Stimulated activated CD8-positive, alpha-beta memory T cell treated with anti-CD3 and anti-CD28 coated beads, Interleukin-12 subunit alpha, Interleukin-12 subunit beta, amount 100 ng/mL, for 4 hours (primary cell): ENCODE data around the gene MECR.

Experiments used
- DNase-seq: peaks from one replicate; pipeline ENCODE4 v3.0.0-alpha.2; 2020; ENCODE audit warnings: low read depth

MECR gene, protein sequence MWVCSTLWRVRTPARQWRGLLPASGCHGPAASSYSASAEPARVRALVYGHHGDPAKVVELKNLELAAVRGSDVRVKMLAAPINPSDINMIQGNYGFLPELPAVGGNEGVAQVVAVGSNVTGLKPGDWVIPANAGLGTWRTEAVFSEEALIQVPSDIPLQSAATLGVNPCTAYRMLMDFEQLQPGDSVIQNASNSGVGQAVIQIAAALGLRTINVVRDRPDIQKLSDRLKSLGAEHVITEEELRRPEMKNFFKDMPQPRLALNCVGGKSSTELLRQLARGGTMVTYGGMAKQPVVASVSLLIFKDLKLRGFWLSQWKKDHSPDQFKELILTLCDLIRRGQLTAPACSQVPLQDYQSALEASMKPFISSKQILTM

GRCh38 chr1:29230553-29231378, at the start of gene MECR:
MECR (minus strand) TSS chr1:29230934; CDS start chr1:29230906, 28 bp downstream.
- DNase-seq = peak; percentile 93

GRCh38 chr1:29279951-29280391, 49.2 kb upstream of the MECR start:
- DNase-seq = no peak

DNA sequence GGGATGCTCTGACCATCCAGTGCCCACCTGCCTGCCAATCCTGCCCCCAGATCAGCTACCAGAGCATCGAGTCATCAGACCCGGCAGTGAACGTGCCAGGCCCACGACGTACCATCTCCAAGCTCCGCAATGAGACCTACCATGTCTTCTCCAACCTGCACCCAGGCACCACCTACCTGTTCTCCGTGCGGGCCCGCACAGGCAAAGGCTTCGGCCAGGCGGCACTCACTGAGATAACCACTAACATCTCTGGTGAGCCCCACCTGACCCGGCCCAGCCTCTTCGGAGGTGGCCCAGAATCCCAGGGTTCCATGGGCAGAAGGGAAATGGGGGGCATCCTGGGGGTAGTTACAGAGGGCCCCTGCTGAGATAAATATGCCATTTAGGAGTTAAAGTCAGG, 48.7 kb upstream of the MECR start:
- no peak for DNase-seq

GRCh38 chr1:29278124-29278523, 47.4 kb upstream of the MECR start:
- DNase-seq = no peak

DNA sequence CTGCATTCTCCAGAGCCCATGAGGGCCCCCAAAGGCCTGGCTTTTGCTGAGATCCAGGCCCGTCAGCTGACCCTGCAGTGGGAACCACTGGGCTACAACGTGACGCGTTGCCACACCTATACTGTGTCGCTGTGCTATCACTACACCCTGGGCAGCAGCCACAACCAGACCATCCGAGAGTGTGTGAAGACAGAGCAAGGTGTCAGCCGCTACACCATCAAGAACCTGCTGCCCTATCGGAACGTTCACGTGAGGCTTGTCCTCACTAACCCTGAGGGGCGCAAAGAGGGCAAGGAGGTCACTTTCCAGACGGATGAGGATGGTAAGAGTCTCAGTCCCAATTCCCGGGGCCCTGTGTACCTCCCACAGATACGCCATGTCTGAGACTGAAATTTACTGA, 44.7 kb upstream of the MECR start:
- DNase-seq = no peak

DNA sequence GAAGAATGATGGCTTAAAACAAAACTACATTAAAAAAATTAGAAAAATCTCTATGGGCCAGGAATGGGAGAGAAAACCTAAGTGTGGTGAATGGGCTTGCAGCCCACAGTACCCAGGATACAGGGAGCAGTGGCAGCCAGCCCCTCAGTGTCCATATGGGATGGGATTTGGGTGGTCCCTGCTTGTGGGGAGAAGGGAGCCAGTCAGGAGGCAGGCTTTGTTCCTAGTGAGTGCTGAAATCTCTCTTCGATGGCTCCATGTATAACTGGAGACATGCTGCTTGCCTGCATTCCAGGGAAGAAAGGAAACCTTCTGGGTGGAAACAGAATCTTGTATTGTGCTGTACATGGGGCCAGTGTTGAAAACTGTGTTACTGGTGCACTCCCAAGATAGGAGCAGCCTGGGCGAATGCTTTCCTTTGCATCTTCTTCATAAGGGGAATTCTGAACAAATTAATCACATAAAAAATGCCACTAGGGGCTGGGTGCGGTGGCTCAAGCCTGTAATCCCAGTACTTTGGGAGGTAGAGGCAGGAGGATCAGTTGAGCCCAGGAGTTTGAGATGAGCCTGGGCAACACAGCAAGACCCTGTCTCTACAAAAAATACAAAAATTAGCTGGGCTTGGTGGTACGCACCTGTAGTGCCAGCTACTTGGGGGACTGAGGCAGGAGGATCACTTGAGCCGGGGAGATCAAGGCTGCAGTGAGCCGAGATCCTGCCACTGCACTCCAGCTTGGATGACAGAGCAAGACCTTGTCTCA, 41.6 kb upstream of the MECR start:
- no peak for DNase-seq

- no peak for DNase-seq
Observed at GRCh38 chr1:29271724-29272123, 41.0 kb upstream of the MECR start.

DNA sequence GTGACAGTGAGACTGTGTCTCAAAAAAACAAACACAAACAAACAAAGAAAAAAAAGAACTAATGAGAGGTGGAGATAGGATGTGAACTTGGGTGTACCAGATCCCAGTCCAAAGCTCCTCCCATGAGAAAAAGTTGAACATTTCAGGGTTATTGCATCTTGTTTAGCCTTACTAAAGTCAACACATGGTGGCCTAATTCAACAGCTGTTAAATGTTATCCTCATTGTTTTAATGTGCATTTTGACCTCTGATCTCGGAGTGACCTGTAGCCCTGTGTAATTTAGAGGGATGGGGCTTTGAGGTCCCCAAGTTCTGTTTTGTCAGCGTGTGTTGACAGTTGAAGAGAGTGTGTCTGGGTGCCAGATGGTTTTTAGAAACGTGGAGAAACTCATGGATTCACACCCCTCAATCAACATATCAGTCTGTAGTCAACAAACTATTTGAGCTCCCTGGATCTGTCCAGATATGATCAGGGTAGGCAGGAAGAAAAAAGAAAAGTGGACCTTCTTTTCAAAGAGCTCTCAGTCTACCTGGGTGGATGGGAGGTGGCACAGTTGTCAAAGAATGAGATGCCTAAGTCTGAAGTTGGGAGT, 40.3 kb upstream of the MECR start:
- DNase-seq = no peak

GRCh38 chr1:29269382-29269781, 38.6 kb upstream of the MECR start:
- no peak for DNase-seq

DNA sequence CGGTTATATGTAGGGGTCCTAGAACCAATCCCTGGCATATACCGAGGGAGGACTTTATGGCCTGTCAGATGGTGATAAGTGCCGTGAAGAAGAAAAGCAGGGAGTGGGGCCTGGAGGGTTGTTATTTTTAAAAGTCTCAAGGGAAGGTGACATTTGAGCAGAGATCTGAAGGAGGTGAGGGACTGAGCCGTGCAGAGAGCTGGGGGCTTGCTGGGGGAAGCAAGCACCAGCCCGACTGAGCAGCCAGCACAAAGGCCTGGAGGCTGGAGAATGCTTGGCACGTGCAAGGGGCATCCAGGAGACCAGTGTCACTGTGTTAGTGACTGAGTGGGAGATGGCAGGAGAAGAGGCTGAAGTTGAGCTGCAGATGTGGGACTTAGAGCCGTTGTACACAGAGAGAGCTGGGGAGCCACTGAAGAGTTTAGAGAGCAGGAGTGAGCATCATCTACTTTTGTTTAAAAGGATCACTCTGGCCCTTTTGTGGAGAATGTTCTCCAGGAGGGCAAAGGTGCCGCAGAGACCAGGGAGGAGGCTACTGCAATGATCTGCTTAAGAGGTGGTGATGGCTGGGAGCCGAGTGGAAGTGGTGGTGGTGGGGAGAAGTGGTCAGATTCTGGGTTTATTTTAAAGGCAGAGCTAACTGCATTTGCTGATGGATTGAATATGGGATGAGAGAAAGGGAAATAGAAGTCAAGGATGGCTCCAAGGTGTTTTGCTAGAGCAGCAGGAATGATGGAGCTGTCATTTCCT, 36.8 kb upstream of the MECR start:
- no peak for DNase-seq

DNA sequence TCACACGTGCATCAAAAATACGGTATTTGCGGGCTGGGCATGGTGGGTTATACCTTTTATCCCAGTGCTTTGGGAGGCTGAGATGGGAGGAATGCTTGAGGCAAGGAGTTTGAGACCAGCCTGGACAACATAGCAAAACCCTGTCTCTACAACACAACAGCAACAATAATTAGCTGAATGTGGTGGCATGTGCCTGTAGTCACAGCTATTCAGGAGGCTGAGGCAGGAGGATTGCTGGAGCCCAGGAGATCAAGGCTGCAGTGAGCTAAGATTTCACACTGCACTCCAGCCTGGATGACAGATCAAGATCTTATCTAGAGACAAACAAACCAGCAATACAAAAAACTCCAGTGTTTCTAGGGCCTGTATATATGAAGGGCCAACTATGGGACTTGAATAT, 36.2 kb upstream of the MECR start:
- DNase-seq = no peak

GRCh38 chr1:29264773-29265389, 34.1 kb upstream of the MECR start:
- DNase-seq = no peak

- no peak for DNase-seq
Observed at GRCh38 chr1:29260531-29260930, 29.8 kb upstream of the MECR start.

- no peak for DNase-seq
Observed at GRCh38 chr1:29259802-29260441, 29.2 kb upstream of the MECR start.

- DNase-seq = no peak
Observed at GRCh38 chr1:29258976-29259801, 28.5 kb upstream of the MECR start.

- no peak for DNase-seq
Observed at GRCh38 chr1:29258189-29258975, 27.6 kb upstream of the MECR start.

- no peak for DNase-seq
Observed at GRCh38 chr1:29256979-29257804, 26.5 kb upstream of the MECR start.

DNA sequence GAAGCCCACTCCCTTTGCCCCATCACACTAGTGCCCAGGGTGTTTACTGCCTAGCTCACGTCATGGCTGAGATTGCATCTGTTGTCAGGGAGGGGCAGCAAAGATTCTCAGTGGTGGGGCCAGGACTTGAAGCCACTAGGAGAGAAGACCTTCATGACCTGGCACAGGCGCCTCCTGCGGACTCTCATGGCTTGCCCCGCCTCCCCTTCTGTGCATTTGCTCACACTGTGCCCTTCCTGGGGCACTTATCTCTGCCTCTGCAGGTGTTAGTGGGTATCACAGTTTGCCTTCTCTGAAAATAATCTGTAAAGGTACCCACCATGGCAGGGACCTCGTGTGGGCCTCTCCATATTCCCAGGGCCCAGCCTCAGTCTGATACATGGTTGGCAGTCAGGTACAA, 25.7 kb upstream of the MECR start:
- no peak for DNase-seq
